PC-3 (cell line): ENCODE data around the gene LYVE1. TPM values are rescaled to one million over a fixed set of nuclear protein-coding genes. Genes with fewer than 3 reads are reported as not detected.

Experiments used
- ATAC-seq: fragments of 200-7000 bp; cut with Tn5 transposase; 2 replicates; pipeline ENCODE4 v1.9.1; 2020; ENCODE audit warnings: mild to moderate bottlenecking, moderate library complexity
- BruUV-seq: library from RNA; stranded (reverse); fragments of 400-500 nt; replicated peaks from 2 replicates; lab custom pipeline; 2021; lab: Mats Ljungman, UMichigan
- CTCF ChIA-PET: fragments of 300-600 bp; sonication (Branson Sonifier 250); formaldehyde crosslinking; loops from one replicate; lab custom pipeline; 2022; ENCODE audit warnings: antibody characterized with exemption; lab: Charles Lee
- POLR2A ChIA-PET: fragments of 300-600 bp; sonication (Branson Sonifier 250); formaldehyde crosslinking; loops from one replicate; lab custom pipeline; 2022; ENCODE audit warnings: antibody characterized with exemption; ENCODE audit not compliant: unreplicated experiment; lab: Charles Lee
- DNase-seq: peaks from one replicate; pipeline ENCODE4 v3.0.0-alpha.2; 2015
- H2AFZ ChIP-seq: fragments of 300-600 bp; sonication (generic); 2 replicates; pipeline ENCODE4 v1.6.0; 2016; ENCODE audit warnings: antibody characterized with exemption, low read length
- H3F3A ChIP-seq: fragments of 300-600 bp; sonication (generic); one replicate; pipeline ENCODE4 v1.6.0; 2017; ENCODE audit warnings: antibody characterized with exemption, low read length, control low read depth, mild to moderate bottlenecking; ENCODE audit not compliant: unreplicated experiment
- H3K27ac ChIP-seq: fragments of 300-600 bp; sonication (generic); 2 replicates; pipeline ENCODE4 v1.5.1; 2016; ENCODE audit warnings: mild to moderate bottlenecking, low read length
- H3K27me3 ChIP-seq: fragments of 300-600 bp; sonication (generic); 2 replicates; pipeline ENCODE4 v1.6.1; 2016; ENCODE audit warnings: low read length, mixed read lengths
- H3K36me3 ChIP-seq: fragments of 300-600 bp; sonication (generic); 2 replicates; pipeline ENCODE4 v1.6.1; 2016; ENCODE audit warnings: low read depth, mixed run types, low read length, mixed read lengths
- H3K4me1 ChIP-seq: fragments of 300-600 bp; sonication (generic); 2 replicates; pipeline ENCODE4 v1.5.1; 2016; ENCODE audit warnings: low read length; ENCODE audit not compliant: insufficient read depth
- H3K4me2 ChIP-seq: fragments of 300-600 bp; sonication (generic); 2 replicates; pipeline ENCODE4 v1.6.0; 2016; ENCODE audit warnings: low read length
- H3K4me3 ChIP-seq: fragments of 300-600 bp; sonication (generic); 2 replicates; pipeline ENCODE4 v1.5.1; 2016; ENCODE audit warnings: mild to moderate bottlenecking, low read length, mixed read lengths
- H3K79me2 ChIP-seq: fragments of 300-600 bp; sonication (generic); 2 replicates; pipeline ENCODE4 v1.6.1; 2017; ENCODE audit warnings: low read length, mixed read lengths
- H3K9ac ChIP-seq: fragments of 300-600 bp; sonication (generic); 2 replicates; pipeline ENCODE4 v1.6.0; 2016; ENCODE audit warnings: mild to moderate bottlenecking, low read length
- H3K9me2 ChIP-seq: fragments of 300-600 bp; sonication (generic); replicated peaks from 2 replicates; pipeline ENCODE4 v1.6.1; 2016; ENCODE audit warnings: mixed run types, low read length, mixed read lengths
- H3K9me3 ChIP-seq: fragments of 300-600 bp; sonication (generic); 2 replicates; pipeline ENCODE4 v1.6.1; 2016; ENCODE audit warnings: low read length, mixed read lengths
- H4K20me1 ChIP-seq: fragments of 300-600 bp; sonication (generic); 2 replicates; pipeline ENCODE4 v1.6.1; 2016; ENCODE audit warnings: low read length, mixed read lengths
- EZH2 ChIP-seq: fragments of 300-600 bp; sonication (generic); IDR thresholded peaks from one replicate; pipeline ENCODE4 v1.6.1; 2017; ENCODE audit warnings: antibody characterized with exemption, mild to moderate bottlenecking, low read length; ENCODE audit not compliant: unreplicated experiment
- EZH2phosphoT487 ChIP-seq: fragments of 300-600 bp; sonication (generic); IDR thresholded peaks from 2 replicates; pipeline ENCODE4 v1.6.1; 2018; ENCODE audit warnings: mild to moderate bottlenecking, antibody characterized with exemption, low read length, borderline replicate concordance
- intact Hi-C: fragments of 100-400 bp; cut with micrococcal nuclease; formaldehyde crosslinking; loops from 2 replicates; pipeline ENCODE4 v1.9.0; 2023
- total RNA-seq: library from RNA; depleted of rRNA; stranded (reverse); fragments of >200 nt; gene quantifications from 2 replicates; pipeline ENCODE4 v1.2.3, GENCODE V29; 2014
- TF ChIP-seq, protein P1 (sequence below): fragments of 300-600 bp; sonication (generic); conservative IDR thresholded peaks from 2 replicates; pipeline ENCODE4 v1.5.1; 2017; ENCODE audit warnings: antibody characterized with exemption, low read depth, mild to moderate bottlenecking, low read length

LYVE1 gene
- total RNA-seq, 1 experiment from 2014 or later = not detected

DNA sequence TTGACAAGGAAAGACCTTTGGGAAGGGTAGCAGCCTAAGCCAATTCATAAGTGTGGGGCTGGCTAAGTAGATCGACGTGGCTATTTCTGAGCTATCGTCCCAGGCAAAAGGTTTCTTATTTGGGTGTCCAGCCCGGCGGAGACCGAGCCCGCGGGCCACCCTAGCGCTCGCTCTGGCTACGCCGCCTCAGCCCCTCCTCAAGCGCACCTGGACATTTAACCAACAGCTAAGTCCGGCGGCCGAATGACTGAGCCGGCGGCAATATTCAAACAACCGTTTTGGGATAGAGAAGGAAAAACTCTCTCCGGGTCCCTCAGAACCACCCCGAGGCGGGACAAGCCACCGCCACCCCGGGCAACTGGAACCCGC is 27.9 kb downstream of the LYVE1 start:
- Histone ChIP-seq H3K9ac (peak overlapping the region; percentile 85), H3K36me3 (no peaks in the 10 kb centered on the region), H3F3A (no peaks in the 10 kb centered on the region), H3K4me3 (peak overlapping the region; percentile 76), H3K27ac (peak overlapping the region; percentile 59), H4K20me1 (peaks cover 4% of the 10 kb centered on the region; the same call in 1 of the 2 replicates), H3K4me1 (peaks cover 22% of the 10 kb centered on the region), H2AFZ (peak overlapping the region; percentile 87), H3K9me3 (no peaks in the 10 kb centered on the region), H3K27me3 (no peaks in the 10 kb centered on the region), H3K9me2 (no peaks in the 10 kb centered on the region), H3K79me2 (peaks cover 29% of the 10 kb centered on the region), H3K4me2 (peak overlapping the region; percentile 90)
- POLR2A ChIA-PET = interaction anchor here (0.5 to 1.6 kb wide), 3 partner anchors 10 to 337 kb away, joined by 4 to 11 read pairs (median 8); no protein-coding TSS in a partner anchor
- DNase-seq (no peak), ATAC-seq (peak; percentile 56)
- CTCF ChIA-PET = interaction anchor here (0.5 to 1.2 kb wide), 13 partner anchors 10 to 278 kb away, joined by 3 to 7 read pairs (median 3); partner anchors contain the start of gene AMPD3
- intact Hi-C loops = loop anchor here (2.0 kb wide), 2 partner anchors 20 to 54 kb away; no protein-coding TSS in a partner anchor
- no TSS peak for BruUV-seq
- TF ChIP-seq EZH2phosphoT487 (no peak), EZH2 (no peak)
- TF ChIP-seq, protein P1, sequence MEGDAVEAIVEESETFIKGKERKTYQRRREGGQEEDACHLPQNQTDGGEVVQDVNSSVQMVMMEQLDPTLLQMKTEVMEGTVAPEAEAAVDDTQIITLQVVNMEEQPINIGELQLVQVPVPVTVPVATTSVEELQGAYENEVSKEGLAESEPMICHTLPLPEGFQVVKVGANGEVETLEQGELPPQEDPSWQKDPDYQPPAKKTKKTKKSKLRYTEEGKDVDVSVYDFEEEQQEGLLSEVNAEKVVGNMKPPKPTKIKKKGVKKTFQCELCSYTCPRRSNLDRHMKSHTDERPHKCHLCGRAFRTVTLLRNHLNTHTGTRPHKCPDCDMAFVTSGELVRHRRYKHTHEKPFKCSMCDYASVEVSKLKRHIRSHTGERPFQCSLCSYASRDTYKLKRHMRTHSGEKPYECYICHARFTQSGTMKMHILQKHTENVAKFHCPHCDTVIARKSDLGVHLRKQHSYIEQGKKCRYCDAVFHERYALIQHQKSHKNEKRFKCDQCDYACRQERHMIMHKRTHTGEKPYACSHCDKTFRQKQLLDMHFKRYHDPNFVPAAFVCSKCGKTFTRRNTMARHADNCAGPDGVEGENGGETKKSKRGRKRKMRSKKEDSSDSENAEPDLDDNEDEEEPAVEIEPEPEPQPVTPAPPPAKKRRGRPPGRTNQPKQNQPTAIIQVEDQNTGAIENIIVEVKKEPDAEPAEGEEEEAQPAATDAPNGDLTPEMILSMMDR = no peak

GRCh38 chr11:10539339-10539738 is 29.1 kb downstream of the LYVE1 start:
- Histone ChIP-seq H3F3A (no peaks in the 10 kb centered on the region), H3K27me3 (no peaks in the 10 kb centered on the region), H3K9me2 (no peaks in the 10 kb centered on the region), H3K79me2 (peaks cover 29% of the 10 kb centered on the region), H3K27ac (no peak overlapping the region), H2AFZ (no peak overlapping the region), H3K4me1 (peaks cover 22% of the 10 kb centered on the region), H4K20me1 (peaks cover 4% of the 10 kb centered on the region; the same call in 1 of the 2 replicates), H3K4me3 (no peak overlapping the region; the same call in 1 of the 2 replicates), H3K9ac (no peak overlapping the region), H3K36me3 (no peaks in the 10 kb centered on the region), H3K9me3 (no peaks in the 10 kb centered on the region), H3K4me2 (peak overlapping the region; percentile 90)
- ATAC-seq = no peak
- DNase-seq = peak; percentile 50
- ChIA-PET CTCF (no interaction called here), POLR2A (interaction anchor here (0.6 kb wide), 1 partner anchor 58 kb away, joined by 3 read pairs; no protein-coding TSS in a partner anchor)
- intact Hi-C loops = no loop called here
- TF ChIP-seq, protein P1 = no peak
- no peak for TF ChIP-seq EZH2
- no TSS peak for BruUV-seq

GRCh38 chr11:10538924-10539323 is 29.5 kb downstream of the LYVE1 start:
- POLR2A ChIA-PET = no interaction called here
- Histone ChIP-seq H2AFZ (no peak overlapping the region), H3K36me3 (no peaks in the 10 kb centered on the region), H3K4me2 (peak overlapping the region; percentile 90), H4K20me1 (peaks cover 4% of the 10 kb centered on the region; the same call in 1 of the 2 replicates), H3K9me3 (no peaks in the 10 kb centered on the region), H3K9ac (no peak overlapping the region), H3K9me2 (no peaks in the 10 kb centered on the region), H3F3A (no peaks in the 10 kb centered on the region), H3K4me3 (no peak overlapping the region), H3K4me1 (peaks cover 22% of the 10 kb centered on the region), H3K79me2 (peaks cover 29% of the 10 kb centered on the region), H3K27ac (no peak overlapping the region), H3K27me3 (no peaks in the 10 kb centered on the region)
- intact Hi-C loops = no loop called here
- BruUV-seq = no TSS peak
- DNase-seq = no peak
- CTCF ChIA-PET = no interaction called here
- no peak for ATAC-seq
- no peak for TF ChIP-seq EZH2
- TF ChIP-seq EZH2phosphoT487 = no peak
- TF ChIP-seq, protein P1 = no peak
